PC-9 (cell line): ENCODE results near the gene HCN4. TPM values are rescaled to one million over a fixed set of nuclear protein-coding genes. Genes with fewer than 3 reads are reported as not detected.

Experiments
- BruUV-seq: library from RNA; stranded (reverse); fragments of 400-500 nt; replicated peaks from 2 replicates; lab custom pipeline; 2021; lab: Mats Ljungman, UMichigan
- CTCF ChIA-PET: fragments of 300-600 bp; sonication (Branson Sonifier 250); formaldehyde crosslinking; loops from one replicate; lab custom pipeline; 2022; ENCODE audit warnings: antibody characterized with exemption; lab: Charles Lee
- POLR2A ChIA-PET: fragments of 300-600 bp; sonication (Branson Sonifier 250); formaldehyde crosslinking; loops from one replicate; lab custom pipeline; 2022; ENCODE audit warnings: antibody characterized with exemption; ENCODE audit not compliant: unreplicated experiment; lab: Charles Lee
- DNase-seq, 2 experiments: peaks; one replicate each; pipeline versions ENCODE4 v3.0.0 to v3.0.0-alpha.2; 2015 to 2022; ENCODE audit warnings: mixed read lengths in 1 of 2
- H2AFZ ChIP-seq: fragments of 200-600 bp; sonication (generic); 2 replicates; pipeline ENCODE4 v1.8.1; 2017; ENCODE audit warnings: antibody characterized with exemption
- H3F3A ChIP-seq: fragments of 200-600 bp; sonication (generic); 2 replicates; pipeline ENCODE4 v1.8.1; 2017; ENCODE audit warnings: antibody characterized with exemption, mild to moderate bottlenecking, low read depth; ENCODE audit not compliant: insufficient read depth
- H3K27ac ChIP-seq: fragments of 200-600 bp; sonication (generic); 2 replicates; pipeline ENCODE4 v1.6.1; 2016; ENCODE audit warnings: mixed run types
- H3K27me3 ChIP-seq: fragments of 200-600 bp; sonication (generic); 2 replicates; pipeline ENCODE4 v1.6.1; 2016; ENCODE audit warnings: low read depth, mixed run types; ENCODE audit not compliant: insufficient read depth
- H3K36me3 ChIP-seq: fragments of 200-600 bp; sonication (generic); 2 replicates; pipeline ENCODE4 v1.6.1; 2016; ENCODE audit warnings: low read depth, mixed run types
- H3K4me1 ChIP-seq: fragments of 200-600 bp; sonication (generic); replicated peaks from 2 replicates; pipeline ENCODE4 v1.6.1; 2016; ENCODE audit warnings: mixed run types; ENCODE audit not compliant: insufficient read depth
- H3K4me2 ChIP-seq: fragments of 200-600 bp; sonication (generic); 2 replicates; pipeline ENCODE4 v1.6.1; 2017; ENCODE audit warnings: mixed run types
- H3K4me3 ChIP-seq: fragments of 200-600 bp; sonication (generic); 2 replicates; pipeline ENCODE4 v1.6.1; 2016; ENCODE audit warnings: mixed run types
- H3K79me2 ChIP-seq: fragments of 200-600 bp; sonication (generic); 2 replicates; pipeline ENCODE4 v1.6.1; 2017; ENCODE audit warnings: low read depth, mixed run types
- H3K9me2 ChIP-seq: fragments of 200-600 bp; sonication (generic); 2 replicates; pipeline ENCODE4 v1.8.1; 2017; ENCODE audit warnings: mild to moderate bottlenecking; ENCODE audit not compliant: insufficient read depth
- H3K9me3 ChIP-seq: fragments of 200-600 bp; sonication (generic); 2 replicates; pipeline ENCODE4 v1.8.1; 2016; ENCODE audit warnings: low read depth; ENCODE audit not compliant: insufficient read depth
- H4K20me1 ChIP-seq: fragments of 200-600 bp; sonication (generic); 2 replicates; pipeline ENCODE4 v1.8.1; 2017; ENCODE audit not compliant: insufficient read depth
- EZH2 ChIP-seq: fragments of 200-600 bp; sonication (generic); IDR thresholded peaks from 2 replicates; pipeline ENCODE4 v1.8.0; 2017; ENCODE audit warnings: antibody characterized with exemption, low read depth
- intact Hi-C: fragments of 100-400 bp; cut with micrococcal nuclease; formaldehyde crosslinking; loops from one replicate; pipeline ENCODE4 v1.10.0; 2022; ENCODE audit not compliant: unreplicated experiment
- total RNA-seq: library from RNA; stranded (reverse); gene quantifications from 2 replicates; pipeline ENCODE4 v1.2.3, GENCODE V29; 2021
- TF ChIP-seq, protein P1 (sequence below): fragments of 200-600 bp; sonication (generic); conservative IDR thresholded peaks from 2 replicates; pipeline ENCODE4 v1.6.1; 2017; ENCODE audit warnings: mixed run types, antibody characterized with exemption, mild to moderate bottlenecking, moderate library complexity

The HCN4 gene
- total RNA-seq, 1 experiment from 2014 or later, result not detected

DNA sequence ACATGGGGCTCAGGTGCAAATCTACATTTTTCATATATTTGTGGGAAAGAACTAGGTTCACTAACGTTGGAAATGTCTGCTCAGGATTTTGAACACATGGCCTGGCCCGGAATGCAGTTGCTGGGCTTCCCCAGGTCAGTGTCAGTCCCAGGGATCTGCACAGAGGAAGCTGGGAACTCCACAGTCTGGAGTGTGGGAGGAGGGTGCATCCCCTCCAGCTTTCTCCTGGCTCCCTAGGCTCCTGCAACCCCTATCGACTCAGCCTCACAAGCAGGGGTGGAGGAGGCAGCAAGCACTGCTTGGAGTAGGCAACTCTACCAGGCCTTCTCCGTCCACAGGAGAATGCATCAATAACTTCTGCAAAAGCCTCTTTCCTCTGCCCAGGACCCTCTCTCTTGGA lies 30.1 kb upstream of the HCN4 start:
- Histone ChIP-seq H3K27me3 (no peaks in the 10 kb centered on the region), H3K27ac (no peak overlapping the region), H2AFZ (no peak overlapping the region), H3K9me2 (no peaks in the 10 kb centered on the region), H3K36me3 (no peaks in the 10 kb centered on the region), H3K4me3 (no peak overlapping the region), H3K4me2 (no peak overlapping the region), H3K4me1 (no peaks in the 10 kb centered on the region), H3K9me3 (no peaks in the 10 kb centered on the region), H4K20me1 (no peaks in the 10 kb centered on the region), H3K79me2 (no peaks in the 10 kb centered on the region), H3F3A (no peaks in the 10 kb centered on the region; the same call in 1 of the 2 replicates)
- intact Hi-C loops, result no loop called here
- TF ChIP-seq, protein P1, sequence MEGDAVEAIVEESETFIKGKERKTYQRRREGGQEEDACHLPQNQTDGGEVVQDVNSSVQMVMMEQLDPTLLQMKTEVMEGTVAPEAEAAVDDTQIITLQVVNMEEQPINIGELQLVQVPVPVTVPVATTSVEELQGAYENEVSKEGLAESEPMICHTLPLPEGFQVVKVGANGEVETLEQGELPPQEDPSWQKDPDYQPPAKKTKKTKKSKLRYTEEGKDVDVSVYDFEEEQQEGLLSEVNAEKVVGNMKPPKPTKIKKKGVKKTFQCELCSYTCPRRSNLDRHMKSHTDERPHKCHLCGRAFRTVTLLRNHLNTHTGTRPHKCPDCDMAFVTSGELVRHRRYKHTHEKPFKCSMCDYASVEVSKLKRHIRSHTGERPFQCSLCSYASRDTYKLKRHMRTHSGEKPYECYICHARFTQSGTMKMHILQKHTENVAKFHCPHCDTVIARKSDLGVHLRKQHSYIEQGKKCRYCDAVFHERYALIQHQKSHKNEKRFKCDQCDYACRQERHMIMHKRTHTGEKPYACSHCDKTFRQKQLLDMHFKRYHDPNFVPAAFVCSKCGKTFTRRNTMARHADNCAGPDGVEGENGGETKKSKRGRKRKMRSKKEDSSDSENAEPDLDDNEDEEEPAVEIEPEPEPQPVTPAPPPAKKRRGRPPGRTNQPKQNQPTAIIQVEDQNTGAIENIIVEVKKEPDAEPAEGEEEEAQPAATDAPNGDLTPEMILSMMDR, result no peak
- TF ChIP-seq EZH2, result no peak
- no peak for DNase-seq
- no TSS peak for BruUV-seq
- POLR2A ChIA-PET, result no interaction called here
- CTCF ChIA-PET, result no interaction called here

DNA sequence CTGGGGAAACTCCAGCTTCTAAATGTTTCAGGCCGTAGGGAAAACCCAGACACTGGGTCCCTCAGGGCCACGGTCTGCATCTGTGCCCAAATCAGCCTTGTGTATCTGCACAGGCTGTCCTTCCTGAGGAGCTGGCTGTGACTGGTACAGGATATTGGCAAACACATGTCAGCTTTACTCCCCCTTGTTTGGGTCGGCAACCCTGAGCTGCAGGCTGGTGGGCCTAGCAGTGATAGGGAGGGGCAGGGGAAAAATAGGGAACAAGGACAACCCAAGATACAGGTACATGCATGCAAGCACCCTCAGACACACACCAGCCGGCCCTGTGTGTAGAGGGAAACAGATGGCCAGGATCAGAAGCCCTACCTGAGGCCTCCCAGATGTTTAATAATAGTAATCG lies 28.7 kb upstream of the HCN4 start:
- TF ChIP-seq EZH2, result no peak
- TF ChIP-seq, protein P1, result no peak
- Histone ChIP-seq H3K4me2 (no peak overlapping the region), H3K4me3 (no peak overlapping the region), H3F3A (no peaks in the 10 kb centered on the region), H3K27ac (no peak overlapping the region), H3K4me1 (no peaks in the 10 kb centered on the region), H3K9me2 (no peaks in the 10 kb centered on the region), H3K27me3 (0 out of 2 replicates have a peak, but pooled peaks cover 6% of the 10 kb centered on the region), H3K36me3 (no peaks in the 10 kb centered on the region), H2AFZ (no peak overlapping the region), H4K20me1 (no peaks in the 10 kb centered on the region), H3K9me3 (no peaks in the 10 kb centered on the region), H3K79me2 (no peaks in the 10 kb centered on the region)
- POLR2A ChIA-PET, result interaction anchor here (0.6 kb wide), 1 partner anchor 93 kb away, joined by 3 read pairs; no protein-coding TSS in a partner anchor
- DNase-seq, result no peak
- BruUV-seq, result no TSS peak
- intact Hi-C loops, result no loop called here
- CTCF ChIA-PET, result no interaction called here

DNA sequence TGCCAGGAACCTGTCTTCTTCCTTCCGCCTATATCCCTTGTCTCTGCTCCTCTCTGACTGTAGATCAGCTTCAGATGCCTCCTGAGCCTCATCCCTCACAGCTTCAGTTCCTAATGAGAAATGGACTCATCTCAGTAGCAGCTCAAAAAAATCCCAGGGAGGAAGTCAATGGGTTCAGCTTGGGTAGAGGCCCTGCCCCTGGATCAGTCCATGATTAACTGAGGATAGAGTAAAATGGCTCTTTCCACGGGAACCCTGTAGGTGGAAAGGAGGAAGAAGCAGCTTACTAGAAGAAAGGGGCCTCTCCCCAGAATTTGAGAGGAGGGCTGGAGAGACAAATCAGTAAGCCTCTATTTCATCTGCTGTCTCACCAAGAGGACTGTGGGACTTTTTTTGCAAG lies 26.9 kb upstream of the HCN4 start:
- TF ChIP-seq EZH2, result no peak
- TF ChIP-seq, protein P1, result no peak
- POLR2A ChIA-PET, result interaction anchor here (0.6 kb wide), 1 partner anchor 468 kb away, joined by 3 read pairs; no protein-coding TSS in a partner anchor

More for the DNA sequence above, 26.9 kb upstream of the HCN4 start:
- intact Hi-C loops, result no loop called here
- Histone ChIP-seq H3K27ac (no peak overlapping the region), H3K4me1 (no peaks in the 10 kb centered on the region), H3K79me2 (no peaks in the 10 kb centered on the region), H4K20me1 (no peaks in the 10 kb centered on the region), H3K9me3 (no peaks in the 10 kb centered on the region), H3K9me2 (no peaks in the 10 kb centered on the region), H3K4me3 (no peak overlapping the region), H3K36me3 (no peaks in the 10 kb centered on the region), H3K27me3 (0 out of 2 replicates have a peak, but pooled peaks cover 6% of the 10 kb centered on the region), H3K4me2 (no peak overlapping the region), H3F3A (no peaks in the 10 kb centered on the region), H2AFZ (no peak overlapping the region)
- BruUV-seq, result no TSS peak
- DNase-seq, result no peak
- CTCF ChIA-PET, result no interaction called here
